ENCODE results near the gene CNGB1.

The CNGB1 gene

DNA sequence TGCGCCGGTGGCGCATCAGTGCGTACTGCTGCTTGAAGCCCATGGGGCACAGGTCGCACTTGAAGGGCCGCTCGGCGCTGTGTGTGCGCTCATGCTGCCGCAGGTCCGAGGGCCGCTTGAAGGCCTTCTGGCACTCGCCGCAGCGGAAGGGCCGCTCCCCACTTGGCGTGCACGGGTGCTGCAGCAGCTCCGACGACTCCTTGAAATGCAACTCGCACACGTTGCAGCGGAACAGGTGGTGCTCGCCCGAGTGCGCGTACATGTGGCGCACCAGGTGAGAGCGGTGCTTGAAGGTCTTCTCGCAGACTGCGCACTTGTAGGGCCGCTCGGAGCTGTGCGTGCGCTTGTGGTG, 26.2 kb upstream of the CNGB1 start:
- no peak overlapping the region for H3K4me3 ChIP-seq (ENCODE audit: low read length in 2 of 2)
- peaks cover 15 to 23% of the 10 kb centered on the region in 2 donors for H3K36me3 ChIP-seq (ENCODE audit: control insufficient read depth in 2 of 2, insufficient read depth in 2 of 2, low read length in 2 of 2)
- no peaks in the 10 kb centered on the region for H3K9me3 ChIP-seq (ENCODE audit: control insufficient read depth in 2 of 2, low read length in 2 of 2)
- H3K27me3 ChIP-seq (ENCODE audit: control insufficient read depth in 2 of 2, insufficient read depth in 2 of 2, low read length in 2 of 2): no peaks in the 10 kb centered on the region
- H3K4me1 ChIP-seq (ENCODE audit: control insufficient read depth in 2 of 2, insufficient read depth in 2 of 2, low read length in 2 of 2): peaks cover 10 to 16% of the 10 kb centered on the region in 2 donors
- no peak overlapping the region for H3K27ac ChIP-seq (ENCODE audit: low read depth in 2 of 2, low read length in 2 of 2)
- no peak overlapping the region for H3K9ac ChIP-seq (ENCODE audit: low read depth in 1 of 2, low read length in 2 of 2)

DNA sequence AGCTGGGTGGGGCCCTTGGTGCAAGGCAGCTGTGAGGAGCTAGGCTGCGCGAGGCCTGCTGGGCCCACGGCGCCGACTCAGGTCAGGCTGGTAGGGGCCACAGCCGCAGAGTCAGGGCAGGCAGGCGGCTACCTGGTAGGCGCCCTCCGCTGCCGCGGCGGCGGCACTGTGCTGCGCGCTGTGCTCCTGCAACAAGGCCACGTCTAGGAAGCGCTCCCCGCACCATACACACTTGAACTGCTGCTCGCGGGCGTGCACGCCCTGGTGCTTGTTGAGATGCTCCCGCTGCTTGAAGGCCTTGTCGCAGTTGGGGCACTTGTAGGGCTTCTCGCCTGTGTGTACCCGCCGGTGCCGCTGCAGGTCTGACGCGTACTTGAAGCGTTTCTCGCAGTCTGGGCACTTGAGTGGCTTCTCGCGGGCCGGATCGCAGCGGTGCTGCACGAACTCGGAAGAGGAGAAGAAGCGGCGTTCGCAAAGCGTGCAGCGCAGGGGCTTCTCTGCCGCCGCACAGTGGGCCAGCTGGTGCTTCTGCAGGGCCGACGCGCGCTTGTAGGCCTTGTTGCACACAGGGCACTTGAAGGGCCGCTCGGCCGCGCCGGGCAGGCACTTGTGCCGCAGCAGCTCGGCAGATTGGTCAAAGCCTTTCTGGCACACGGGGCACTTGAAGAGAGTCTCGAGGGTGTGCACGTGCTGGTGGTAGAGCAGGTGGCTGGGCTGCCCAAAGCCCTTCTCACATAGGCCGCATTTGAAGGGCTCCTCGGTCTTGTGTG, 25.7 kb upstream of the CNGB1 start:
- Histone ChIP-seq H3K27me3 (ENCODE audit: control insufficient read depth in 2 of 2, insufficient read depth in 2 of 2, low read length in 2 of 2) (no peaks in the 10 kb centered on the region), H3K9me3 (ENCODE audit: control insufficient read depth in 2 of 2, low read length in 2 of 2) (no peaks in the 10 kb centered on the region), H3K4me1 (ENCODE audit: control insufficient read depth in 2 of 2, insufficient read depth in 2 of 2, low read length in 2 of 2) (peaks cover 10 to 11% of the 10 kb centered on the region in 2 donors), H3K36me3 (ENCODE audit: control insufficient read depth in 2 of 2, insufficient read depth in 2 of 2, low read length in 2 of 2) (peaks cover 15 to 23% of the 10 kb centered on the region in 2 donors), H3K27ac (ENCODE audit: low read depth in 2 of 2, low read length in 2 of 2) (no peak overlapping the region), H3K9ac (ENCODE audit: low read depth in 1 of 2, low read length in 2 of 2) (no peak overlapping the region), H3K4me3 (ENCODE audit: low read length in 2 of 2) (no peak overlapping the region)

DNA sequence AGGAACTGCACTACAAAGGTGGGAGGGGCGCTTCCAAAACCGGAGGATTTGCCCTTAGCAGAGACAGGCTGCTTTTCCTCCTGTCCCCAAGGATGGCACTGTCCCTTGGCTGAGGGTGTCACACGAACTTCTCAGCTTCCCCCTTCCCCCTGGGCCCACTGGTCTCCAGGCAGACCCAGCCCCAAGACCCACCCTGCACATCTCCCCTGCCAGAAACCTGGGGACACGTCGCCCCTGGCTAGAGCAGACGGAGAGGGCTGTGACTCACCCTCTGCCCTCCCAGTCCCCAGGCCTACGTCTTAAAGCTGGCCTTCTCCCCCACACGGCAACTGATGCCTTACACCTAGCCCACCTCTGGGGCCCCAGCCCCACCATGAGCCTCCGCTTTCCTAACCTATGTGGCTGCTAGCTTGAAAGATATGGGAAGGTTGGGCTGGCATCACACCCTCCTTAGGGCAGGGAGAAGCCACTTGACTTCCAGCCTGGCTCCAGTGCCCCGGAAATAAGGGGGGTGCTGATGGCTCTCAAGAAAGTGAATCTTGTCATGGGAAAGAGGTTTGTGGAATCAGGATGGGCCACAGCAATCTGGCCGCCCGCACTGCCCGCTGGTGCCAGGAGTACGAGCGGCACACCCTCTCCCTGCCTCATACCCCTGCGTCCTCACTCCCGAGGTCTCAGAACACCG, 24.9 kb upstream of the CNGB1 start:
- Histone ChIP-seq H3K9me3 (ENCODE audit: control insufficient read depth in 2 of 2, low read length in 2 of 2) (no peaks in the 10 kb centered on the region), H3K36me3 (ENCODE audit: control insufficient read depth in 2 of 2, insufficient read depth in 2 of 2, low read length in 2 of 2) (peaks cover 15 to 23% of the 10 kb centered on the region in 2 donors), H3K27me3 (ENCODE audit: control insufficient read depth in 2 of 2, insufficient read depth in 2 of 2, low read length in 2 of 2) (no peaks in the 10 kb centered on the region), H3K4me3 (ENCODE audit: low read length in 2 of 2) (no peak overlapping the region), H3K4me1 (ENCODE audit: control insufficient read depth in 2 of 2, insufficient read depth in 2 of 2, low read length in 2 of 2) (peaks cover 7 to 11% of the 10 kb centered on the region in 2 donors), H3K27ac (ENCODE audit: low read depth in 2 of 2, low read length in 2 of 2) (no peak overlapping the region), H3K9ac (ENCODE audit: low read depth in 1 of 2, low read length in 2 of 2) (no peak overlapping the region)

DNA sequence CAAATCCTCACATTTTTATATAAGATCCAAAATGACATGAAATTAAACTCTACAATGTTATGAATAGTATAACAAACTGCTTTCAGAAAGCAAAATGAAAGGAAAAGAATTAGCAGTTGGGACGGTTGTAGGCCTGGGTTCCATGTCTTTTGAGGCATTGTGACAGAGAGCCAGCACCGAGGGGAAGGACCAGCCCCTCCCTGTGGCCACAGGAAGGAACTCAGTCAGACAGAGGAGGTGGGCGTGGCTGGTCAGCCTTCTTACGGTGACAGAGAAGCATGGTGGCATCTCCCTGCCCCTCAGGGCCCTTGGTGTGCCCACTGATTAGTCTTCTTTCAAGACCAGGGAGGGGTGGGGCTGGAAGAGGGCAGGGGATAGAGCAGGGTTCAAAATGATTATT, 23.9 kb upstream of the CNGB1 start:
- Histone ChIP-seq H3K9ac (ENCODE audit: low read depth in 1 of 2, low read length in 2 of 2) (no peak overlapping the region), H3K36me3 (ENCODE audit: control insufficient read depth in 2 of 2, insufficient read depth in 2 of 2, low read length in 2 of 2) (peaks cover 15 to 23% of the 10 kb centered on the region in 2 donors), H3K4me3 (ENCODE audit: low read length in 2 of 2) (no peak overlapping the region), H3K4me1 (ENCODE audit: control insufficient read depth in 2 of 2, insufficient read depth in 2 of 2, low read length in 2 of 2) (peaks cover 7 to 10% of the 10 kb centered on the region in 2 donors), H3K9me3 (ENCODE audit: control insufficient read depth in 2 of 2, low read length in 2 of 2) (no peaks in the 10 kb centered on the region), H3K27ac (ENCODE audit: low read depth in 2 of 2, low read length in 2 of 2) (no peak overlapping the region), H3K27me3 (ENCODE audit: control insufficient read depth in 2 of 2, insufficient read depth in 2 of 2, low read length in 2 of 2) (no peaks in the 10 kb centered on the region)

DNA sequence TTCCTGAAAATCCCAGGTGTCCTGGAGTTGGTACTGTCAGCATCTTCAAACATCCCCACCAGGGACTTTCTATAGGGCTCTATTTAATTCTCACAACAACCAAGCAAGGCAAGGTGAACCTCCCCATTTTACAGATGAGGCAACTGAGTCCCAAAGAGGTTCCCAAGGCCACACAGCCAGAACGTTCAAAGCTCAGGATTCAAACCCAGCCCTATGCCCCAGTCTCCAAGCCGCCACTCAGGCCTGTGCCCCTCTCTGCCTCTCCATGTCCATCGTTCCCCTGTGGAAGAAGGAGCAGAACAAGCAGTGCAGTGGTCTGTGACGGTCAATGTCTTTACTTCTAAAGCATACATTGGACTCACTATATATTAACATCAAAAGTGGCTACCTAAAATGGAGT, 23.4 kb upstream of the CNGB1 start:
- no peaks in the 10 kb centered on the region for H3K9me3 ChIP-seq (ENCODE audit: control insufficient read depth in 2 of 2, low read length in 2 of 2)
- H3K4me1 ChIP-seq (ENCODE audit: control insufficient read depth in 2 of 2, insufficient read depth in 2 of 2, low read length in 2 of 2): peaks cover 6 to 7% of the 10 kb centered on the region in 2 donors
- no peak overlapping the region for H3K4me3 ChIP-seq (ENCODE audit: low read length in 2 of 2)
- H3K27ac ChIP-seq (ENCODE audit: low read depth in 2 of 2, low read length in 2 of 2): no peak overlapping the region
- H3K27me3 ChIP-seq (ENCODE audit: control insufficient read depth in 2 of 2, insufficient read depth in 2 of 2, low read length in 2 of 2): no peaks in the 10 kb centered on the region
- H3K36me3 ChIP-seq (ENCODE audit: control insufficient read depth in 2 of 2, insufficient read depth in 2 of 2, low read length in 2 of 2): peaks cover 15 to 23% of the 10 kb centered on the region in 2 donors
- no peak overlapping the region for H3K9ac ChIP-seq (ENCODE audit: low read depth in 1 of 2, low read length in 2 of 2)

DNA sequence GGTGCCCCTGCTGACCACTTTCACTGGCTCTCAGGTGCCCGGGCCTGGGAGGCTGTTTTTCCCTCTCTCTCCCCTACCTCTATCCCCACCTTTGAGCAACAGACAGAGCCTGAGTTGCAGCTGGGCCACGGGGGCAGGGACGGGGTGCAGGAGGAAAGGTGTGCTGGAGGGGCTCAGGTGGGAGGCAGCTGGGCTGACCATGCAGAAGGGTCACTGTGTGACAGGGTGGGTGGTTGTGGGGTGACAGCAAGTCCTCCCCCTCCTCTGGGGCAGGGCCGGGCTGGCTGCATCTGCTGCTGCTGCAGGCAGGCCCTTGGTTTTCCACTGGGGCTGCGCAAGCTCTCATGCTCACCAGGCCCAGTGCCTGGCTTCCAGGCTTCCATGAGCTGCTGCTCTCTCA, 23.0 kb upstream of the CNGB1 start:
- H3K9me3 ChIP-seq (ENCODE audit: control insufficient read depth in 2 of 2, low read length in 2 of 2): no peaks in the 10 kb centered on the region
- no peak overlapping the region for H3K27ac ChIP-seq (ENCODE audit: low read depth in 2 of 2, low read length in 2 of 2)
- no peak overlapping the region for H3K4me3 ChIP-seq (ENCODE audit: low read length in 2 of 2)
- no peak overlapping the region for H3K9ac ChIP-seq (ENCODE audit: low read depth in 1 of 2, low read length in 2 of 2)
- H3K4me1 ChIP-seq (ENCODE audit: control insufficient read depth in 2 of 2, insufficient read depth in 2 of 2, low read length in 2 of 2): peaks cover under 1 to 2% of the 10 kb centered on the region in 2 donors
- no peaks in the 10 kb centered on the region for H3K27me3 ChIP-seq (ENCODE audit: control insufficient read depth in 2 of 2, insufficient read depth in 2 of 2, low read length in 2 of 2)
- peaks cover 15 to 23% of the 10 kb centered on the region in 2 donors for H3K36me3 ChIP-seq (ENCODE audit: control insufficient read depth in 2 of 2, insufficient read depth in 2 of 2, low read length in 2 of 2)

DNA sequence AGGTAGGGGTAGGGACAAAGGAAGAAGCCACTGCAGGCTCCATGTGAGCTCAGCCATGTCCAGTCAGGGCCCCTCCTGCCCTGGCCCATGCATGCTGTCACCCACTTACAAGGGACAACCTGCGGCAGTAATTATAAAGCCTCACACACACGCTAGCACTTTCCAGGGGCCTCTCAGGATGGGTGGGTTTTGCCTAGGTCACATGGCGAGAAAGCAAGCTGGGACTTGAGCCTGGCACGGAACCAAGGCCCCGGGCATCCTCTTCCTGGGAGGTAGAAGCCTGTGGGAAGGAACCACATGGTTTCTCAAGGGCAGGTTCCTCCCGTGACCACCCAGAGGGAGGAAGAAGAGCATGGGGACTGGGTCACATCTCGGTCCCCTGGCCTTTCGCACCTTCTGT, 22.5 kb upstream of the CNGB1 start:
- Histone ChIP-seq H3K27ac (ENCODE audit: low read depth in 2 of 2, low read length in 2 of 2) (no peak overlapping the region), H3K4me3 (ENCODE audit: low read length in 2 of 2) (no peak overlapping the region), H3K9ac (ENCODE audit: low read depth in 1 of 2, low read length in 2 of 2) (no peak overlapping the region), H3K9me3 (ENCODE audit: control insufficient read depth in 2 of 2, low read length in 2 of 2) (no peaks in the 10 kb centered on the region), H3K36me3 (ENCODE audit: control insufficient read depth in 2 of 2, insufficient read depth in 2 of 2, low read length in 2 of 2) (peaks cover 15 to 23% of the 10 kb centered on the region in 2 donors), H3K4me1 (ENCODE audit: control insufficient read depth in 2 of 2, insufficient read depth in 2 of 2, low read length in 2 of 2) (peaks cover 0 to 2% of the 10 kb centered on the region in 2 donors), H3K27me3 (ENCODE audit: control insufficient read depth in 2 of 2, insufficient read depth in 2 of 2, low read length in 2 of 2) (no peaks in the 10 kb centered on the region)

DNA sequence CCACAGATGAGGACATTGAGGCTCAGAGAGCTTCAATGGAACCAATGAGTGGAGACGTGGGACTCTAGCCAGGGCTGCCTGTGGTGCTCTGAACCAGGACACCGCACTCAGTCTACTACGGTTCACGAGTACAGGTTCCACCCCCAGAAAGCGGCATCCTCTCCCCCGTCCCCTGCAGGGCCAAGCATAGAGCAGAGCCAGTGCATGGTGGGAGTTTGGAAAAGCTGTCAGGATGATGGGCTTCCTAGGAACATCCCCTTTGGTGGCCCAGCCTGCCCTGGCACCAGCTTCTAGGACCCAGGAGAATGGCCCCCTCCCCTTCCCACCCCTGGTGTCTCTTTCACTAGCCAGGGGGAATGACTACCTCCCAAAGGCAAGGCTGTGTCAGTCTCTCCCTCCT, 21.2 kb upstream of the CNGB1 start:
- Histone ChIP-seq H3K36me3 (ENCODE audit: control insufficient read depth in 2 of 2, insufficient read depth in 2 of 2, low read length in 2 of 2) (peaks cover 6 to 13% of the 10 kb centered on the region in 2 donors), H3K4me1 (ENCODE audit: control insufficient read depth in 2 of 2, insufficient read depth in 2 of 2, low read length in 2 of 2) (no peaks in the 10 kb centered on the region), H3K9ac (ENCODE audit: low read depth in 1 of 2, low read length in 2 of 2) (no peak overlapping the region), H3K4me3 (ENCODE audit: low read length in 2 of 2) (no peak overlapping the region), H3K27ac (ENCODE audit: low read depth in 2 of 2, low read length in 2 of 2) (no peak overlapping the region), H3K9me3 (ENCODE audit: control insufficient read depth in 2 of 2, low read length in 2 of 2) (no peaks in the 10 kb centered on the region), H3K27me3 (ENCODE audit: control insufficient read depth in 2 of 2, insufficient read depth in 2 of 2, low read length in 2 of 2) (no peaks in the 10 kb centered on the region)

DNA sequence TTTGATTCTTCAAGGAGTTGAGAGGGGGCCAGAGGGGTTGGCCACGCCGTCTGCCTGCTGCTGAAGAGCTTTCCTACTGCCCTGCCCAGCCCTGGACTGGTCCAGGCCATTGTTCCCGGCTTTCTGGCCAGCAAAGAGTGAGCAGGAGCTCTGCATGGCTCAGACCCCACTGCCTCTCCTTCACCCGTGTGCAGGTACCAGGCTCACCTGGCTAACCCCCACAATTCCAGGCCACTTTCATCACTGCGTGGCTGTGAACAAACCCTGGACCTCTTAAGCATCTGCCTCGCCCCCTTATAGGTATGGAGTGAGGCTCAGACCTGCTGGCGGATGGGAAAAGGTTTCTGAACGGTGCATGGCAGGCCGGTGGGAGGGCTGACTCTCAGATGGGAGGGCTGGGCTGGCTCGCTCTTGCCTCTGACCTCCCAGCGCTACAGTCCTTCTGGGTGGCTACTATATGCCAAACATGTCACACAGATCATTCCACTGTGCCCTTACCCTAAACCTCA, 20.7 kb upstream of the CNGB1 start:
- no peak overlapping the region for H3K9ac ChIP-seq (ENCODE audit: low read depth in 1 of 2, low read length in 2 of 2)
- no peaks in the 10 kb centered on the region for H3K27me3 ChIP-seq (ENCODE audit: control insufficient read depth in 2 of 2, insufficient read depth in 2 of 2, low read length in 2 of 2)
- H3K36me3 ChIP-seq (ENCODE audit: control insufficient read depth in 2 of 2, insufficient read depth in 2 of 2, low read length in 2 of 2): peaks cover 3 to 9% of the 10 kb centered on the region in 2 donors
- H3K4me3 ChIP-seq (ENCODE audit: low read length in 2 of 2): no peak overlapping the region
- H3K27ac ChIP-seq (ENCODE audit: low read depth in 2 of 2, low read length in 2 of 2): no peak overlapping the region
- no peaks in the 10 kb centered on the region for H3K4me1 ChIP-seq (ENCODE audit: control insufficient read depth in 2 of 2, insufficient read depth in 2 of 2, low read length in 2 of 2)
- no peaks in the 10 kb centered on the region for H3K9me3 ChIP-seq (ENCODE audit: control insufficient read depth in 2 of 2, low read length in 2 of 2)

DNA sequence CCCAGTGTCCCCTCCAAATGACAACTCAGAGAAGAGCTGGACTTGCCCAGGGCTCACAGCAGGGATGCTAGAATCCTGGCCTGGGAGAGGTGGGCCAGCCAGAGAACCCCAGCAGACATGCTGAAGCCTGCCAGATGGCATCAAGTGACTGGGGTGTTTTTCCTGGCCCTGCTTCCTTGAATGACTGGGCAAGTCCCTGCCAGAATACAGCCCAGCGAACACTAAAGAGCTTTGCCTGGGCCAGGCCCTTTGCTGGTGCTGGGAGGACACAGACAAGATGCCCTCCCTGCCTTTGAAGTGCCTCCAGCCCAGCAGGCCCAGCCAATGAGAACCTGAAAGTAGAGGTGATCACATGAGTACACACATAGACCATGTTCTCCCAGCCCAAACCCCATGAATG, 18.0 kb upstream of the CNGB1 start:
- Histone ChIP-seq H3K36me3 (ENCODE audit: control insufficient read depth in 2 of 2, insufficient read depth in 2 of 2, low read length in 2 of 2) (peaks cover 0 to 3% of the 10 kb centered on the region in 2 donors), H3K27ac (ENCODE audit: low read depth in 2 of 2, low read length in 2 of 2) (no peak overlapping the region), H3K9me3 (ENCODE audit: control insufficient read depth in 2 of 2, low read length in 2 of 2) (no peaks in the 10 kb centered on the region), H3K4me1 (ENCODE audit: control insufficient read depth in 2 of 2, insufficient read depth in 2 of 2, low read length in 2 of 2) (peaks cover 3 to 5% of the 10 kb centered on the region in 2 donors), H3K27me3 (ENCODE audit: control insufficient read depth in 2 of 2, insufficient read depth in 2 of 2, low read length in 2 of 2) (no peaks in the 10 kb centered on the region), H3K9ac (ENCODE audit: low read depth in 1 of 2, low read length in 2 of 2) (no peak overlapping the region), H3K4me3 (ENCODE audit: low read length in 2 of 2) (no peak overlapping the region)
